Activated CD4-positive, CD25-positive, alpha-beta regulatory T cell (primary cell): ENCODE results near the gene AKR1B1.
"Not testable (repeated sequence)": the region's sequence is repeated elsewhere in the genome, so short reads cannot be mapped to it uniquely, and the experiment has no call there.

ENCODE experiments used
- DNase-seq, 4 experiments: peaks; one replicate each; lab custom pipeline; 2025; lab: John Stamatoyannopoulos, UW

AKR1B1 gene

DNA sequence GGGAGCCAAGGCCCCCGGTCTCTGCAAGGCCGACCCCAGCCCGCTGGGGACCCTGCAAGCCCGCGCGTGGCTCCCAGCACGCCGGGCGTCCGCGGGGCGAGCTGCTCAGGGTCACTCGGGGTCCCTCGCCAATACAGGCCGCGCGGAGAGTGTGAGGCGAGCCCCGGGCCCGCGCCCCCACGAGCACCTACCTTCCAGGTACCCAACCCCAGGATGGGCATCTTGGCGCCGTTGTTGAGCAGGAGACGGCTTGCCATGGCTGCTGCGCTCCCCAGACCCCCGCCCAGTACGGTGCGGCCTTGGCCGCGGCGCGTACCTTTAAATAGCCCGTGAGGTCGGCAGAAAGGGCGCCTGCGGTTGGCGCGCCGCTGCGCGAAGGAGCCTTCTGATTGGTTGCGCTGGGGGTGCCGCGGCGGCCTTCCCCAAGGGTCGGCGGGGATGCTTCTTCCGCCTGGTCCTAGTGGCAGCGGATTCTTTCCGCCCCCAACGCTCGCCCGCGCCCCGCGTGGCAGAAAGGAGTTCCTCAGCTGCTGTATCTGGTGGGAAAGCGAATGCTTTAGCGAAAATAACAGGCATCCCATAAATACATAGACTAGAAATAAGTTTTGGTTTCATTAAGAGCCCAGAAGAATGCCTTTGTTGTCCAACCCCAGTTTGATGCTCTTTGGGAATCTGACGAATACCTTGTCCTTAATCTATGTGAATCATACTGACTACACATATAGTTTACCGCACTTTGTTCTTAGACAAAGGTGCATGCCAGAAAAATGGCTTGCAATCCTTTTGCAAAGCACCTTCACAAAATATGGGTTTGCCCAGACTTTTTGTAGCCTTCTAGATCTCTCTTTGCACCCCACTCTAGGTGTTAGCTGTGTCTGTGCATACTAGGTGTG lies at the start of gene AKR1B1:
Gene AKR1B1 (minus strand): TSS at position 295 of the 893 bp plus-strand sequence. CDS start 38 bp downstream, at position 257.
- peak; percentile 65 to 76 (median 68) for DNase-seq

DNA sequence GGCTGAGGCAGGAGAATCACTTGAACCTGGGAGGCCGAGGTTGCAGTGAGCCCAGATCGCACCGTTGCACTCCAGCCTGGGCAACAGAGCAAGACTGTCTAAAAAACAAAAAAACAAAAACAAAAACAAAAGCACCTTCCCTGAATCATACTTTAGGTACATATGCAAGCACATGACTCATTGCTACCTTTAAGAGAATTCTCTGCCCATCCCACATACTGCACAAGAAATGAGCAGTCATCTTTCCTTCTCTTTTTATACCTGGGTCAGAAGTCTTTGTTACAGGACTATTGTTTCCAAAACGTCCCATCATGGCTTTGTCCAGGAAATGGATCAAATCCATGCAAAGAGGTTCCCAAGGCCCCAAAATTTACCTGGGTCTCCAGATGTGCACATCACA lies 47.0 kb upstream of the AKR1B1 start:
- DNase-seq, result no peak

GRCh38 chr7:134504660-134505164 lies 45.8 kb upstream of the AKR1B1 start:
- no peak for DNase-seq

GRCh38 chr7:134502463-134503371 lies 43.8 kb upstream of the AKR1B1 start:
- DNase-seq, result no peak

GRCh38 chr7:134500982-134501381 lies 42.1 kb upstream of the AKR1B1 start:
- no peak for DNase-seq

DNA sequence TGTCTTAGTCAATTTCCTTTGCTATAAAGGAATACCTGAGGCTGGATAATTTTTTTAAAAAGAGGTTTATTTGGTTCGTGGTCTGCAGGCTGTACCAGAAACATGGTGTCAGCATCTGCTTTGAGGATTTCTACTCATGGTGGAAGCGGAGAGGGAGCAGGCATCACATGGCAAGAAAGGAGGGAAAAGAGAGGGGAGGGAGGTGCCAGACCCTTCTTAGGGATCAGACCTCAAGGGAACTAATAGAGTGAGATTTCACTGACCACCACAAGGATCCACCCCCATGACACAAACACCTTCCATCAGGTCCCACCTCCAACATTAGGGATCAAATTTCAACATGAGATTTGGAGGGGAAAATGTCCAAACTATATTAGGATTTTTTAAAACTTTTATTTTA lies 41.5 kb upstream of the AKR1B1 start:
- no peak for DNase-seq

DNA sequence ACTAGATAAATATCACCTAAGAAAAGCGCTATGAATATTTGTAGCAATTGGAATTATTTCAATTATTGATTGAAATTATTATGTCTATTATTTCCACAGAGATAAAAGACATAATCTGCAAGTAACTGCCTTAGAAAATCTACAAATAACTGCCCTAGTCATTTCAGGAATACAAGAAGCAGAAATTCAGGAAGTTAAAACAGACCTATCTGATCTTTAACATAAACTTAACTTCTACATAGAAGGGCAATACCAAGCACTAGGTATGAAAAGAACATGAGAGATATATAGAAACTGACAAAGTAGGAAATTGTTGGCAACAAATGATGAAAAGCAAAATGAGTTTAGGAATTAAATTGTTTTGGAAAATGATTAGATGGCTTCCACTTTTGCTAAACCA lies 36.6 kb upstream of the AKR1B1 start:
- no peak for DNase-seq

- no peak for DNase-seq
These were observed 34.2 kb upstream of the AKR1B1 start for GRCh38 chr7:134493091-134493490.

DNA sequence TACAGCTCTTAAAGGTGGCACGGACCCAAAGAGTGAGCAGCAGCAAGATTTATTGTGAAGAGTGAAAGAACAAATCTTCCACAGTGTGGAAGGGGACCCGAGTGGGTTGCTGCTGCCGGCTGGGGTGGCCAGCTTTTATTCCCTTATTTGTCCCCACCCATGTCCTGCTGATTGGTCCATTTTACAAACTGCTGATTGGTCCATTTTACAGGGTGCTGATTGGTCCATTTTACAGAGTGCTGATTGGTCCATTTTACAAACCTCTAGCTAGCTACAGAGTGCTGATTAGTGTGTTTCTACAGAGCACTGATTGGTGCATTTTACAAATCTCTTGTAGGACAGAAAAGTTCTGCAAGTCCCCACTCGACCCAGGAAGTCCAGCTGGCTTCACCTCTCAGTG lies 28.8 kb upstream of the AKR1B1 start:
- not testable (repeated sequence) for DNase-seq

DNA sequence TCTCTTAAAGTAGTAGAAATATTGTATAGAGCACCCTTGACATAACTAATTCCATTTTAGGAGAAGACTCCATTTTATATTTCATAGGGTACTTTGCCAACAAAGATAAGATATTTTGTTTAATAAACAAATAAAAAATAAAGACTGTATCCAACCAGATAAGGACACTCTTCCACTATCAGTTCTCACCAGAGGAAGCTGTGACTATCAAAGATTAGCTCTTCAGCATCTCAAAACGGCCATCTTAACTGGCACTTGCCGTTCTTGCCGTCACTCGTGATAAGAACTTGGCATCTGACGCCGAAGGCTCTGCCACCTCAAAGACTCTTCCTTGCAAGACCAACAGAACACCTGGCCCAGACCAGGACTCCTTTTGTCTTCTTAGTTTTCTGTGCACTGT lies 26.3 kb upstream of the AKR1B1 start:
- DNase-seq, result no peak

- DNase-seq, result no peak
These were observed 24.4 kb upstream of the AKR1B1 start for GRCh38 chr7:134483296-134483695.

GRCh38 chr7:134482858-134483257 lies 24.0 kb upstream of the AKR1B1 start:
- no peak for DNase-seq

DNA sequence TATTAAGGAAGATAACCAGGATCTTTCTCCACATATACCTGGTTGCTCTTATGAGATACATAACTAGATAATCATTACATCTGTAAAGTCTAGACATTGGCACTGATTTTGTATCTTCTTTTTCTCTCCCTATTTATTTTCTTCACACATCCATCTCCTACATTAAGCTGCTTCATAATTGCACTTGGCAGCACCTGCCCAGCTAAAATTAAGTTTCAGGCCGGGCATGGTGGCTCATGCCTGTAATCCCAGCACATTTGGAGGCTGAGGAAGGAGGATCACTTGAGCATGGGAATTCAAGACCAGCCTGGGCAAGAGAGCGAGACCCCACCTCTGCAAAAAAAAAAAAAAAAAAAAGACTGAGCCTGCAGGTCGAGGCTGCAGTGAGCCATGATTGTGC lies 22.3 kb upstream of the AKR1B1 start:
- no peak for DNase-seq

DNA sequence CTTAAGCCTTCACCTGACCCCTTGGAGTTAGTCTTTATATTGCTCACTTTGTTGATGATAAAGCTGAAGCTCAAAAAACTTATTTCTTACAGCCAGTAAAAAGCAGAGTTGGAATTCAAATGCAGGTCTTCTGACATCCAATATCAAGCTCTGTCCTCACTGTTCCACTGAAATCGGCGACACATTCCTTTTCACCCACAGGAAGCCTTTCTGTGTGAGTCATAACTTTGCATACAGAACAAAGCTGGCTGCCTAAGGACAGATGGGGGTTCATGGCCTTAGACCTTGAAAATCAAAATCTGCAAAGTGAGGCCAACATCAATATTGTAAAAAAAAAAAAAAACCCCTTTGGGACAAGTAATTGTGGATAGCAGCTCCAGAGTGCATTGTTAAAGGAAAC lies 21.8 kb upstream of the AKR1B1 start:
- no peak for DNase-seq

DNA sequence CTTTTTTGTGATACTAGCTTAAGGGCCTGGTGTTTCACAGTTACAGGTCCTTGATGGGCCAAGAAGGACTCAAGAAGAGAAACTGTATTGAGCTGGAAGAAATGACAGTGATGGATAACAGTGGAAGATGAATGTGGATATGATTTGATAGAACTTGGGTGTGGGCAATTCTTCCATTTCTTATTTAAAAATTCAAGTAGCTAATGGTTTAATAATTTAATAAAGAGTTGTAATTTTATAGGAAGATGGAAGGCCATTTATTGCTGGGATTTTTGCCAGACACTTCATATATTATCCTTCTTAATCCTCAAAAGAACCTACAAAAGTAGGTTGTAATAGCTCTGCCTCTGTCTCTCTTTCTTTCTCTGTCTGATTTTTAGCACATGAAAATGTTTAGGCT lies 21.3 kb upstream of the AKR1B1 start:
- no peak for DNase-seq

- DNase-seq, result no peak
These were observed 19.8 kb upstream of the AKR1B1 start for GRCh38 chr7:134478707-134479106.

DNA sequence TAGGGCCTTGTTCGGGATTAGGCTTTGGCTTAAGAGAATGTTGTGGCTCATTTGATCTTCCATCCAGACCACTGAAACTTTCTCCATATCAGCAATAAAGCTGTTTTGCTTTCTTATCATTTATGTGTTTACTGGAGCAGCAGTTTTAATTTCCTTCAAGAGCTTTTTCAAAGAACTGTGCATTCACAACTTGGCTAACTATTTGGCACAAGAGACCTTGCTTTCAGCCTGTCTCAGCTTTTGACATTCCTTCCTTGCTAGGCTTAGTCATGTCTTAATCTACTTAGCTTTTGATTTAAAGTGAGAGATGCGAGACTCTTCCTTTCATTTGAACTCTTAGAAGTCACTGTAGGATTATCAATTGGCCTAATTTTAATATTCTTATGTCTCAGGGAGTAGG lies 19.1 kb upstream of the AKR1B1 start:
- no peak for DNase-seq

- DNase-seq, result no peak
These were observed 17.1 kb upstream of the AKR1B1 start for GRCh38 chr7:134476044-134476443.

GRCh38 chr7:134474828-134475227 lies 15.9 kb upstream of the AKR1B1 start:
- DNase-seq, result no peak

DNA sequence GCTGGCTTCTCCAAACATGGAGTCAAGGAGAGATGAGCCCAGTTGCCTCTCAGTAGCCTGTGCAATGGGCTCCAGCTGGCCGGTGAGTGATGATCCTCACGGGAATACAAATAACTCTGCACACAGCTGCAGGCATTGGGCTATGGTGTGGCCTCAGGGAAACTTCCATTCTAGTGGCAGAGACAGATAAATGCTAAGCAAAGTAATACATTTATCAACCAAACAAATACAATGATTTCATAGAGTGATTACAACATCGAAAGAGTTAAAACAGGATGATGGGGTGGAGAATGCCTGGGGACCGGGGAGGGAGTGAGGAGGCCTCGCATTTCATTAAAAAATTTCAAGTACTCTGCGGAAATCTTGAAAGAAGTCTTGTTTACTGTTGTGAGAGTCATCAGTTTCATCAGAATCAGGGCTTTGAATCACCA lies 15.0 kb upstream of the AKR1B1 start:
- no peak for DNase-seq

GRCh38 chr7:134472572-134473244 lies 13.8 kb upstream of the AKR1B1 start:
- no peak for DNase-seq

GRCh38 chr7:134470864-134471263 lies 12.0 kb upstream of the AKR1B1 start:
- DNase-seq, result no peak
